ENCODE data around the gene THSD7B.

DNA sequence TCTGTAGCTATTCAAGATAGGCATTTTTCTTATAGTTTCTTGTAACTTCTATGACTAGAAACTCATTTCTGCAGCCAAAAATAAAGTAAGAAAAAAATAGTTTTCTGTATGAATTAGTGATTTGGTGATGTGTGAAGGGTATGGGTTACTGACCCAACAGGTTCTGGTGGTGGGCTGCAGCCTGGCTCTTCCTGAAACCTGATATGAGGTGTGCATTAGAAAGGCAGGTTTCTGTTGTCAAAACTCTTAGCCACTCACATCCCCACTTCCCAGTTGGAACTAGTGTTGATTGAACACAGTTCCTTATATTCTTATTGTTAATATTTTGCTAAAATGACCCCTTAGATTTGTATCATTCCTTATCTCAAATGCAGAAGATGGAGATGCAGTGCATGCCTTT, 330.8 kb downstream of the THSD7B start:
- TF ChIP-seq POLR2A (IDR thresholded peaks at IDR 0.05; ENCODE audit: low read length), result no peak
- no peak for TF ChIP-seq GATA1 (IDR thresholded peaks at IDR 0.05; ENCODE audit: low read depth, low read length)

All from erythroblast (primary cell).